Loucy (cell line): ENCODE results near the gene MMP20.

Experiments used
- H2AFZ ChIP-seq: fragments of 200-600 bp; sonication (generic); 2 replicates; pipeline ENCODE4 v1.6.0; 2016; ENCODE audit warnings: antibody characterized with exemption, mild to moderate bottlenecking, low read length, moderate library complexity
- H3F3A ChIP-seq: fragments of 200-600 bp; 2 replicates; pipeline ENCODE4 v1.6.0; 2016; ENCODE audit warnings: antibody characterized with exemption, low read depth, mild to moderate bottlenecking
- H3K27me3 ChIP-seq: fragments of 200-600 bp; sonication (generic); 2 replicates; pipeline ENCODE4 v1.6.1; 2014; ENCODE audit warnings: low read length, mild to moderate bottlenecking; ENCODE audit not compliant: insufficient read depth, poor library complexity, severe bottlenecking
- H3K36me3 ChIP-seq: fragments of 200-600 bp; sonication (generic); 2 replicates; pipeline ENCODE4 v1.6.1; 2016; ENCODE audit warnings: low read length; ENCODE audit not compliant: insufficient read depth
- H3K4me1 ChIP-seq: fragments of 200-600 bp; sonication (generic); 2 replicates; pipeline ENCODE4 v1.5.1; 2014; ENCODE audit warnings: low read length, mild to moderate bottlenecking; ENCODE audit not compliant: insufficient read depth, poor library complexity, severe bottlenecking
- H3K4me2 ChIP-seq: fragments of 200-600 bp; sonication (generic); 2 replicates; pipeline ENCODE4 v1.6.0; 2014; ENCODE audit warnings: antibody characterized with exemption, low read length, low read depth, mild to moderate bottlenecking; ENCODE audit not compliant: poor library complexity, severe bottlenecking
- H3K4me3 ChIP-seq: fragments of 200-600 bp; sonication (generic); 2 replicates; pipeline ENCODE4 v1.5.1; 2014; ENCODE audit warnings: low read length, mild to moderate bottlenecking, mixed read lengths; ENCODE audit not compliant: poor library complexity, severe bottlenecking
- H3K79me2 ChIP-seq: fragments of 200-600 bp; sonication (generic); 2 replicates; pipeline ENCODE4 v1.6.1; 2014; ENCODE audit warnings: low read length; ENCODE audit not compliant: insufficient read depth
- H3K9ac ChIP-seq: fragments of 200-600 bp; sonication (generic); 2 replicates; pipeline ENCODE4 v1.6.0; 2014; ENCODE audit warnings: mild to moderate bottlenecking, low read depth, low read length, moderate library complexity; ENCODE audit not compliant: poor library complexity, severe bottlenecking
- H3K9me2 ChIP-seq: fragments of 200-600 bp; sonication (generic); replicated peaks from 2 replicates; pipeline ENCODE4 v1.6.1; 2016; ENCODE audit warnings: low read depth, low read length, mixed read lengths
- H3K9me3 ChIP-seq: fragments of 200-600 bp; sonication (generic); 2 replicates; pipeline ENCODE4 v1.6.1; 2014; ENCODE audit warnings: mild to moderate bottlenecking, antibody characterized with exemption, low read length, low read depth; ENCODE audit not compliant: insufficient read depth
- H4K20me1 ChIP-seq: fragments of 200-600 bp; sonication (generic); 2 replicates; pipeline ENCODE4 v1.6.0; 2014; ENCODE audit warnings: antibody characterized with exemption, low read length, mild to moderate bottlenecking; ENCODE audit not compliant: insufficient read depth, poor library complexity, severe bottlenecking
- EZH2phosphoT487 ChIP-seq: fragments of 200-600 bp; IDR thresholded peaks from 2 replicates; pipeline ENCODE4 v1.6.1; 2018; ENCODE audit warnings: antibody characterized with exemption, mild to moderate bottlenecking, moderate library complexity, borderline replicate concordance
- TF ChIP-seq, protein P1 (sequence below): fragments of 200-600 bp; sonication (generic); conservative IDR thresholded peaks from 2 replicates; pipeline ENCODE4 v1.5.1; 2014; ENCODE audit warnings: mild to moderate bottlenecking, antibody characterized with exemption, low read length

Gene MMP20

DNA sequence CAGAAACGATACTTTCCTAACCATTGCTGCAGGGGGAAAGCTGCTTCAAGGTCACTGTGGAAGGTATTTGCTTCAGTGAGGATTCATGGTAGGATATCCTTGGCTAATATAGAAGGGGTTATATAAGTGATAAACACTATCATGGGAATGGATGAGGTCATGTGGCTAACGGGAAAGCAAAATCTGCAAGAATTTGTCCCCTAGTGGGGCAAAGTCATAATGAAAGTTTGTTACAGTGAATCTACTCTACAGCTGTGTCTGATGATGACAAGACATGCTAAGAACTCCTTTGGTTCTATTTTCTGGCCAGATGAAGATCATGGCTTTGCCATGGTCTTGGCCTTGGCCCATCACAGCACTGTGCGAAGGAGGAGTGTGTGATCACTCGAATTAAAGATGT lies 13.8 kb downstream of the MMP20 start:
- no peak overlapping the region for H3K4me3 ChIP-seq
- H3K36me3 ChIP-seq: no peaks in the 10 kb centered on the region
- H3K4me2 ChIP-seq: no peak overlapping the region
- no peaks in the 10 kb centered on the region for H3K9me3 ChIP-seq
- no peaks in the 10 kb centered on the region for H3F3A ChIP-seq
- H2AFZ ChIP-seq: peak overlapping the region; percentile 20
- no peaks in the 10 kb centered on the region for H3K79me2 ChIP-seq
- no peaks in the 10 kb centered on the region for H3K27me3 ChIP-seq
- no peaks in the 10 kb centered on the region for H3K9me2 ChIP-seq
- peaks cover 25% of the 10 kb centered on the region for H3K4me1 ChIP-seq
- H3K9ac ChIP-seq: no peak overlapping the region
- TF ChIP-seq EZH2phosphoT487: no peak
- TF ChIP-seq, protein P1, sequence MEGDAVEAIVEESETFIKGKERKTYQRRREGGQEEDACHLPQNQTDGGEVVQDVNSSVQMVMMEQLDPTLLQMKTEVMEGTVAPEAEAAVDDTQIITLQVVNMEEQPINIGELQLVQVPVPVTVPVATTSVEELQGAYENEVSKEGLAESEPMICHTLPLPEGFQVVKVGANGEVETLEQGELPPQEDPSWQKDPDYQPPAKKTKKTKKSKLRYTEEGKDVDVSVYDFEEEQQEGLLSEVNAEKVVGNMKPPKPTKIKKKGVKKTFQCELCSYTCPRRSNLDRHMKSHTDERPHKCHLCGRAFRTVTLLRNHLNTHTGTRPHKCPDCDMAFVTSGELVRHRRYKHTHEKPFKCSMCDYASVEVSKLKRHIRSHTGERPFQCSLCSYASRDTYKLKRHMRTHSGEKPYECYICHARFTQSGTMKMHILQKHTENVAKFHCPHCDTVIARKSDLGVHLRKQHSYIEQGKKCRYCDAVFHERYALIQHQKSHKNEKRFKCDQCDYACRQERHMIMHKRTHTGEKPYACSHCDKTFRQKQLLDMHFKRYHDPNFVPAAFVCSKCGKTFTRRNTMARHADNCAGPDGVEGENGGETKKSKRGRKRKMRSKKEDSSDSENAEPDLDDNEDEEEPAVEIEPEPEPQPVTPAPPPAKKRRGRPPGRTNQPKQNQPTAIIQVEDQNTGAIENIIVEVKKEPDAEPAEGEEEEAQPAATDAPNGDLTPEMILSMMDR: peak; percentile 33; the same call in 1 of the 2 replicates
- no peaks in the 10 kb centered on the region for H4K20me1 ChIP-seq

DNA sequence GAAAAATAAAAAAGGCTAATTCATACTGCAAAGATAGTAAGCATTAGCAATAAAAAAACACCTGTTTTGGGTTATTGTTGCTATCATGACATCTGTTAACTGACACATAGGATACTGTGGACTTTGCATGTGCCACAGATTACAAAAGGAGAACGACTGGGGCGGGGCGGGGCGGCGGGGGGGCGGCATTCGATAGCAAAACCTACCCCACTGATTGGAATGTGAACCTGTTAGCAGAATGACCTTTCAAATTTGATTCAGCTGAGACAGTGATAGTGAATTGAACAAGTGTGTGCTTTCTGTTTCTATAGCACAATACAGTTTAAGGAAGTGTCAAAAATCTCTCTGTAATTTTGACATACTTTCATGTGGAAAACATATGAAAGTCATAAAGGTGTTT lies 14.9 kb downstream of the MMP20 start:
- H3K4me2 ChIP-seq: no peak overlapping the region

DNA sequence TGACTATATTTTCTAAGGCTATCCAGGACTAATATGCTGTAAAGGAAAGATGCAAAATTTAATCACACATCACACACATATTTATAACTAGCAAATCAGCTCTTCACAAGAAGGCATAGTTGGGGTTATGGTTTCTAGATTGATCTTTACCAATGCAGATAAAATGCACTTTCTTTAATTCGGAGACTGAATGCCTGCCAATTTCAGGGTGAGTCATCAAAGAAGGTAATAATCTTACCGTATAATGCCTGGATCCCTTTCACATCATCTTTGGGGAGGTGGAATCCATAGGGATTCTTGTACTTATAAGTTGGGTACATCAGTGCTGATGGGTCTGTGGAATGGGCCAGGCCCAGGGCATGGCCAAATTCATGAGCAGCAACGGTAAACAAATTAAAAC lies 16.4 kb downstream of the MMP20 start:
- H3F3A ChIP-seq: no peaks in the 10 kb centered on the region
- H3K36me3 ChIP-seq: no peaks in the 10 kb centered on the region
- H3K27me3 ChIP-seq: no peaks in the 10 kb centered on the region
- no peaks in the 10 kb centered on the region for H4K20me1 ChIP-seq
- H3K4me1 ChIP-seq: peaks cover 34% of the 10 kb centered on the region
- H3K9ac ChIP-seq: no peak overlapping the region
- no peak overlapping the region for H2AFZ ChIP-seq
- no peaks in the 10 kb centered on the region for H3K9me3 ChIP-seq
- H3K4me3 ChIP-seq: no peak overlapping the region
- no peak for TF ChIP-seq EZH2phosphoT487
- TF ChIP-seq, protein P1: no peak
- no peaks in the 10 kb centered on the region for H3K79me2 ChIP-seq
- no peaks in the 10 kb centered on the region for H3K9me2 ChIP-seq
- no peak overlapping the region for H3K4me2 ChIP-seq

More for the DNA sequence above, 14.9 kb downstream of the MMP20 start:
- no peaks in the 10 kb centered on the region for H3K9me3 ChIP-seq
- no peak overlapping the region for H3K4me3 ChIP-seq
- no peaks in the 10 kb centered on the region for H3K79me2 ChIP-seq
- no peaks in the 10 kb centered on the region for H4K20me1 ChIP-seq
- no peaks in the 10 kb centered on the region for H3F3A ChIP-seq
- H3K9me2 ChIP-seq: no peaks in the 10 kb centered on the region
- H3K9ac ChIP-seq: no peak overlapping the region
- TF ChIP-seq, protein P1: no peak
- H2AFZ ChIP-seq: no peak overlapping the region
- peaks cover 34% of the 10 kb centered on the region for H3K4me1 ChIP-seq
- H3K27me3 ChIP-seq: no peaks in the 10 kb centered on the region
- H3K36me3 ChIP-seq: no peaks in the 10 kb centered on the region
